Measurements from ENCODE around the gene TWNK. TPM values are rescaled to one million over a fixed set of nuclear protein-coding genes. Genes with fewer than 3 reads are reported as not detected.

TWNK gene
- total and polyA plus RNA-seq, 2 donors (not counting 3 experiments of a cell fraction or from before 2014, with no cell fraction given) = 5.6 to 10.9 TPM

- Histone ChIP-seq H3K27me3 (ENCODE audit: control insufficient read depth in 2 of 2, insufficient read depth in 2 of 2, low read length in 2 of 2) (no peaks in the 10 kb centered on the region), H3K9me1 (replicated peaks; ENCODE audit: control insufficient read depth, extremely low read depth, insufficient read depth, low read length) (no peaks in the 10 kb centered on the region), H3K79me2 (ENCODE audit: control insufficient read depth, insufficient read depth, low read length) (peaks cover 12% of the 10 kb centered on the region), H3K27ac (ENCODE audit: insufficient read depth, low read depth, low read length) (no peak overlapping the region), H3K9me3 (replicated peaks; ENCODE audit: control insufficient read depth, insufficient read depth, low read length) (no peaks in the 10 kb centered on the region), H3K4me2 (ENCODE audit: insufficient read depth, low read length) (no peak overlapping the region), H4K20me1 (replicated peaks; ENCODE audit: control insufficient read depth, extremely low read depth, insufficient read depth, low read length) (no peaks in the 10 kb centered on the region), H3K4me3 (replicated peaks in 1 of 3; ENCODE audit: insufficient read depth in 1 of 3, low read depth in 1 of 3, low read length in 3 of 3) (no peak overlapping the region), H3K9ac (replicated peaks; ENCODE audit: extremely low read depth, insufficient read depth, low read length) (no peak overlapping the region), H2AFZ (ENCODE audit: low read depth, low read length) (no peak overlapping the region), H3K4me1 (ENCODE audit: control insufficient read depth, extremely low read depth, insufficient read depth, low read length) (peaks cover 18% of the 10 kb centered on the region), H3K36me3 (ENCODE audit: control insufficient read depth in 2 of 2, extremely low read depth in 1 of 2, insufficient read depth in 2 of 2, low read length in 2 of 2) (peaks cover 3 to 14% of the 10 kb centered on the region in 2 experiments)
- peak; percentile 84 for FAIRE-seq
- TF ChIP-seq CTCF (IDR thresholded peaks at IDR 0.05; ENCODE audit: extremely low read depth in 1 of 2, insufficient read depth in 1 of 2, low read depth in 1 of 2, low read length in 2 of 2) (peak; percentile 60 to 63), EZH2 (IDR thresholded peaks at IDR 0.05; ENCODE audit: borderline replicate concordance, low read depth, low read length, severe bottlenecking) (no peak)
- intact Hi-C loops (cut with micrococcal nuclease) = loop anchor here (1.0 kb wide), 1 partner anchor 19 kb away; no protein-coding TSS in a partner anchor
- TSS peak; percentile 7 for BruUV-seq (replicated peaks)
- peak; percentile 51 for DNase-seq (ENCODE audit: low read depth, low spot score)
- ChIA-PET POLR2A (no interaction called here), CTCF (interaction anchor here (1.0 to 12.6 kb wide), 4 partner anchors 14 to 72 kb away, joined by 6 to 254 read pairs (median 50); no protein-coding TSS in a partner anchor)
- dilution Hi-C loops (cut with MboI; ENCODE audit: extremely low pct_ligation_motif_present, low sequenced_read_pairs) = no loop called here
These were observed 6.8 kb downstream of the TWNK start for GRCh38 chr10:100993986-100994708.

- Histone ChIP-seq H3K9ac (replicated peaks; ENCODE audit: extremely low read depth, insufficient read depth, low read length) (no peak overlapping the region), H3K27me3 (ENCODE audit: control insufficient read depth in 2 of 2, insufficient read depth in 2 of 2, low read length in 2 of 2) (no peaks in the 10 kb centered on the region), H2AFZ (ENCODE audit: low read depth, low read length) (no peak overlapping the region), H4K20me1 (replicated peaks; ENCODE audit: control insufficient read depth, extremely low read depth, insufficient read depth, low read length) (no peaks in the 10 kb centered on the region), H3K4me2 (ENCODE audit: insufficient read depth, low read length) (no peak overlapping the region), H3K36me3 (ENCODE audit: control insufficient read depth in 2 of 2, extremely low read depth in 1 of 2, insufficient read depth in 2 of 2, low read length in 2 of 2) (peaks cover 3 to 11% of the 10 kb centered on the region in 2 experiments), H3K79me2 (ENCODE audit: control insufficient read depth, insufficient read depth, low read length) (peaks cover 10% of the 10 kb centered on the region), H3K9me1 (replicated peaks; ENCODE audit: control insufficient read depth, extremely low read depth, insufficient read depth, low read length) (no peaks in the 10 kb centered on the region), H3K4me3 (replicated peaks in 1 of 3; ENCODE audit: insufficient read depth in 1 of 3, low read depth in 1 of 3, low read length in 3 of 3) (no peak overlapping the region), H3K27ac (ENCODE audit: insufficient read depth, low read depth, low read length) (no peak overlapping the region), H3K9me3 (replicated peaks; ENCODE audit: control insufficient read depth, insufficient read depth, low read length) (no peaks in the 10 kb centered on the region), H3K4me1 (ENCODE audit: control insufficient read depth, extremely low read depth, insufficient read depth, low read length) (peaks cover 18% of the 10 kb centered on the region)
- no peak for DNase-seq (ENCODE audit: low read depth, low spot score)
- TF ChIP-seq EZH2 (IDR thresholded peaks at IDR 0.05; ENCODE audit: borderline replicate concordance, low read depth, low read length, severe bottlenecking) (no peak), GATA2 (IDR thresholded peaks at IDR 0.05; ENCODE audit: insufficient read depth, insufficient read length, low read depth, low read length) (no peak), FOS (IDR thresholded peaks at IDR 0.05; ENCODE audit: borderline replicate concordance, insufficient read depth, low read length) (no peak), POLR2A (IDR thresholded peaks at IDR 0.05; ENCODE audit: low read depth, low read length) (no peak), POLR2AphosphoS5 (IDR thresholded peaks at IDR 0.05; ENCODE audit: insufficient read depth, low read depth, low read length) (no peak), JUN (IDR thresholded peaks at IDR 0.05; ENCODE audit: borderline replicate concordance, insufficient read depth, insufficient read length, low read depth) (no peak), MAX (IDR thresholded peaks at IDR 0.05; ENCODE audit: insufficient read depth, insufficient read length) (no peak), MYC (IDR thresholded peaks at IDR 0.05; ENCODE audit: low read depth, low read length) (no peak)
- intact Hi-C loops (cut with micrococcal nuclease) = no loop called here
- FAIRE-seq = no peak
- CTCF ChIA-PET = interaction anchor here (2.3 to 12.6 kb wide), 3 partner anchors 13 to 71 kb away, joined by 8 to 254 read pairs (median 92); no protein-coding TSS in a partner anchor
- dilution Hi-C loops (cut with MboI; ENCODE audit: extremely low pct_ligation_motif_present, low sequenced_read_pairs) = no loop called here
- POLR2A ChIA-PET = no interaction called here
- no TSS peak for BruUV-seq (replicated peaks)
These were observed 7.8 kb downstream of the TWNK start for GRCh38 chr10:100995181-100995580.
